Gastrocnemius medialis (tissue), 4 donors: Measurements from ENCODE around the gene XPR1. TPM values are rescaled to one million over a fixed set of nuclear protein-coding genes. Genes with fewer than 3 reads are reported as not detected.

Experiments used
- ATAC-seq, 2 donors: fragments of 150-250 bp; one replicate each; pipeline ENCODE4 v1.9.1; 2016
- DNase-seq, 2 donors: peaks; one replicate each; pipeline ENCODE4 v3.0.0-alpha.2; 2019
- H3K27ac ChIP-seq, 4 donors: fragments of 200-600 bp; sonication (generic); 1 replicate in 1 of 4; 2 replicates in 3 of 4; pipeline ENCODE4 v1.5.1; 2016 to 2018; ENCODE audit warnings: mild to moderate bottlenecking in 2 of 4, moderate library complexity in 1 of 4
- H3K27me3 ChIP-seq, 3 donors: fragments of 200-600 bp; sonication (generic) in 2 of 3; 1 replicate in 1 of 3; 2 replicates in 2 of 3; pipeline versions ENCODE4 v1.5.1 to v1.6.0; 2016 to 2019; ENCODE audit warnings: mild to moderate bottlenecking in 1 of 3, moderate library complexity in 1 of 3
- H3K36me3 ChIP-seq, 2 donors: fragments of 200-600 bp; sonication (generic) in 1 of 2; one replicate each; pipeline ENCODE4 v1.5.1; 2017 to 2018
- H3K4me1 ChIP-seq, 2 donors: fragments of 200-600 bp; sonication (generic) in 1 of 2; one replicate each; pipeline ENCODE4 v1.5.1; 2016 to 2017; ENCODE audit warnings: mild to moderate bottlenecking in 2 of 2
- H3K4me3 ChIP-seq, 4 donors: fragments of 200-600 bp; sonication (generic) in 3 of 4; 1 replicate in 1 of 4; 2 replicates in 3 of 4; pipeline ENCODE4 v1.5.1; 2016 to 2019; ENCODE audit warnings: mild to moderate bottlenecking in 2 of 4
- H3K9me3 ChIP-seq, 3 donors: fragments of 200-600 bp; sonication (generic) in 2 of 3; 1 replicate in 1 of 3; 2 replicates in 2 of 3; pipeline ENCODE4 v1.5.1; 2016 to 2019
- CTCF ChIP-seq, 5 experiments: fragments of 450-650 bp in 3 of 5; fragments of 200-600 bp in 2 of 5; sonication (generic) in 2 of 5; IDR thresholded peaks in 4 of 5; conservative IDR thresholded peaks in 1 of 5; 1 replicate in 4 of 5; 2 replicates in 1 of 5; pipeline ENCODE4 v1.5.1; 2016 to 2019; ENCODE audit warnings: antibody characterized with exemption in 5 of 5, mild to moderate bottlenecking in 3 of 5, moderate library complexity in 3 of 5
- POLR2A ChIP-seq, 2 donors: fragments of 450-650 bp; IDR thresholded peaks; one replicate each; pipeline ENCODE4 v1.6.1; 2017; ENCODE audit warnings: antibody characterized with exemption in 2 of 2, mild to moderate bottlenecking in 2 of 2, moderate library complexity in 2 of 2
- in situ Hi-C, 4 donors: fragments of 200-750 bp; cut with MboI; loops; one replicate each; pipeline versions ENCODE4 v1.15.0 to v1.8.0; 2017; ENCODE audit warnings: low sequenced_read_pairs in 4 of 4
- intact Hi-C: fragments of 100-400 bp; cut with DNase I; formaldehyde crosslinking; loops from one replicate; pipeline ENCODE4 v1.15.1; 2023; ENCODE audit warnings: low total_unique reads
- total RNA-seq, 4 donors: library from RNA; depleted of rRNA; stranded (reverse); fragments of >200 nt; gene quantifications; one replicate each; pipeline versions ENCODE4 v1.1.0 to v1.2.3, GENCODE V29; 2016

The XPR1 gene
- total RNA-seq, 4 donors from 2014 or later = 14.5 to 24.9 (median 18.6) TPM

- H3K9me3 ChIP-seq = no peaks in the 10 kb centered on the region
- in situ Hi-C loops (loop anchor here in 1 of 4 donors (25.0 kb wide), 1 partner anchor 229 kb away; no protein-coding TSS in a partner anchor), intact Hi-C loops (loop anchor here (5.0 to 10.0 kb wide), 5 partner anchors 101 to 531 kb away; partner anchors contain the start of gene STX6)
- no peak for DNase-seq
- H3K27ac ChIP-seq = peak overlapping the region; percentile 83 to 97 (median 90)
- TF ChIP-seq CTCF (IDR thresholded peaks at IDR 0.05 in 4 of 5, conservative IDR thresholded peaks at IDR 0.05 in 1 of 5) = no peak
- no peak for TF ChIP-seq POLR2A (IDR thresholded peaks at IDR 0.05)
- peaks cover 34% of the 10 kb centered on the region in 2 donors for H3K4me1 ChIP-seq
- no peaks in the 10 kb centered on the region for H3K27me3 ChIP-seq
- no peaks in the 10 kb centered on the region for H3K36me3 ChIP-seq
- peak overlapping the region; percentile 75 to 100 (median 92) for H3K4me3 ChIP-seq
- ATAC-seq = no peak
Observed at GRCh38 chr1:180633057-180634056, 1.5 kb downstream of the XPR1 start.

- TF ChIP-seq POLR2A (IDR thresholded peaks at IDR 0.05) (no peak), CTCF (IDR thresholded peaks at IDR 0.05 in 4 of 5, conservative IDR thresholded peaks at IDR 0.05 in 1 of 5) (no peak)
- DNase-seq = no peak
- no peak for ATAC-seq
- H3K36me3 ChIP-seq = no peaks in the 10 kb centered on the region
- H3K27me3 ChIP-seq = no peaks in the 10 kb centered on the region
- intact Hi-C loops = loop anchor here (10.0 kb wide), 2 partner anchors 389 to 529 kb away; partner anchors contain the start of gene STX6
- no peaks in the 10 kb centered on the region for H3K9me3 ChIP-seq
- peak overlapping the region in 1 of 4 donors; percentile 13 for H3K27ac ChIP-seq
- in situ Hi-C loops = loop anchor here in 1 of 4 donors (25.0 kb wide), 1 partner anchor 226 kb away; no protein-coding TSS in a partner anchor
- H3K4me1 ChIP-seq = peaks cover 45 to 47% of the 10 kb centered on the region in 2 donors
- H3K4me3 ChIP-seq = no peak overlapping the region
Observed at GRCh38 chr1:180636138-180636537, 4.3 kb downstream of the XPR1 start.

- no peak for DNase-seq
- Histone ChIP-seq H3K4me1 (peaks cover 45 to 49% of the 10 kb centered on the region in 2 donors), H3K4me3 (no peak overlapping the region), H3K36me3 (no peaks in the 10 kb centered on the region), H3K27ac (no peak overlapping the region), H3K9me3 (no peaks in the 10 kb centered on the region), H3K27me3 (no peaks in the 10 kb centered on the region)
- in situ Hi-C loops (loop anchor here in 1 of 4 donors (25.0 kb wide), 1 partner anchor 222 kb away; no protein-coding TSS in a partner anchor), intact Hi-C loops (loop anchor here (10.0 kb wide), 2 partner anchors 385 to 525 kb away; partner anchors contain the start of gene STX6)
- TF ChIP-seq POLR2A (IDR thresholded peaks at IDR 0.05) = no peak
- no peak for TF ChIP-seq CTCF (IDR thresholded peaks at IDR 0.05 in 4 of 5, conservative IDR thresholded peaks at IDR 0.05 in 1 of 5)
- no peak for ATAC-seq
Observed at GRCh38 chr1:180639871-180640270, 8.0 kb downstream of the XPR1 start.

GRCh38 chr1:180640531-180640949 lies 8.7 kb downstream of the XPR1 start:
- DNase-seq (no peak), ATAC-seq (peak in 1 of 2 donors; percentile 76)
- H3K4me3 ChIP-seq = no peak overlapping the region
- no peak overlapping the region for H3K27ac ChIP-seq
- in situ Hi-C loops (loop anchor here in 1 of 4 donors (25.0 kb wide), 1 partner anchor 222 kb away; no protein-coding TSS in a partner anchor), intact Hi-C loops (no loop called here)
- no peaks in the 10 kb centered on the region for H3K9me3 ChIP-seq
- TF ChIP-seq POLR2A (IDR thresholded peaks at IDR 0.05) = no peak
- no peak for TF ChIP-seq CTCF (IDR thresholded peaks at IDR 0.05 in 4 of 5, conservative IDR thresholded peaks at IDR 0.05 in 1 of 5)
- H3K27me3 ChIP-seq = no peaks in the 10 kb centered on the region
- H3K4me1 ChIP-seq = peaks cover 45 to 55% of the 10 kb centered on the region in 2 donors
- H3K36me3 ChIP-seq = no peaks in the 10 kb centered on the region
